K562 (cell line): ENCODE measurements around the gene DSCAM. TPM values are rescaled to one million over a fixed set of nuclear protein-coding genes. Genes with fewer than 3 reads are reported as not detected.

Experiments
- ATAC-seq: fragments of 200-7000 bp; cut with Tn5 transposase; 3 replicates; pipeline ENCODE4 v1.9.1; 2020; ENCODE audit warnings: moderate library complexity
- BruUV-seq: library from RNA; stranded (reverse); fragments of 400-500 nt; replicated peaks from 2 replicates; lab custom pipeline; 2021; lab: Mats Ljungman, UMichigan
- CTCF ChIA-PET: fragments of 300-600 bp; formaldehyde crosslinking; extraction: SDS; loops from one replicate; lab custom pipeline; 2021; ENCODE audit warnings: low intra/inter-chr PET ratio; lab: Yijun Ruan, JAX
- POLR2A ChIA-PET: fragments of 300-600, 350-650 bp; sonication (Branson Sonifier 250); formaldehyde crosslinking; extraction: SDS; loops from one replicate; lab custom pipeline; 2021; ENCODE audit warnings: antibody characterized with exemption, inconsistent platforms; lab: Yijun Ruan, JAX
- DNase-seq, 4 experiments: peaks; one replicate each; pipeline versions ENCODE4 v3.0.0 to v3.0.0-alpha.2; 2011 to 2018; ENCODE audit warnings: low spot score in 3 of 4, mixed read lengths in 3 of 4; ENCODE audit errors: extremely low read depth in 1 of 4
- FAIRE-seq: peaks from 2 replicates; lab custom pipeline; 2011; peaks lifted over from hg19 to GRCh38; lab: Jason Lieb, UNC
- H2AFZ ChIP-seq: 2 replicates; pipeline ENCODE4 v1.6.0; 2011; ENCODE audit warnings: low read depth, low read length, control low read depth, inconsistent platforms
- H3K27ac ChIP-seq: fragments of 200-600 bp; 3 replicates; pipeline ENCODE4 v1.8.0; 2011; ENCODE audit warnings: low read depth, mild to moderate bottlenecking, control low read depth, inconsistent platforms, low read length, moderate library complexity, mixed read lengths; ENCODE audit errors: extremely low read depth
- H3K27me3 ChIP-seq, 2 experiments: fragments of 300-600 bp in 1 of 2; 2 replicates in 1 of 2; 3 replicates in 1 of 2; pipeline versions ENCODE4 v1.6.0 to v1.8.0; 2011; ENCODE audit warnings: inconsistent platforms in 2 of 2, low read length in 2 of 2, mild to moderate bottlenecking in 1 of 2, mixed read lengths in 1 of 2, moderate library complexity in 1 of 2; ENCODE audit not compliant: control insufficient read depth in 2 of 2, insufficient read depth in 2 of 2
- H3K36me3 ChIP-seq: fragments of 300-600 bp; 3 replicates; pipeline ENCODE4 v1.8.0; 2011; ENCODE audit warnings: mild to moderate bottlenecking, low read length, inconsistent platforms; ENCODE audit not compliant: control insufficient read depth, insufficient read depth
- H3K4me1 ChIP-seq, 2 experiments: fragments of 200-600 bp in 1 of 2; replicated peaks in 1 of 2; 2 replicates in 1 of 2; 3 replicates in 1 of 2; pipeline versions ENCODE4 v1.5.1 to v1.8.0; 2011; ENCODE audit warnings: inconsistent platforms in 2 of 2, low read length in 2 of 2, mild to moderate bottlenecking in 1 of 2, mixed read lengths in 1 of 2, moderate library complexity in 1 of 2; ENCODE audit not compliant: control insufficient read depth in 2 of 2, insufficient read depth in 2 of 2
- H3K4me2 ChIP-seq: 2 replicates; pipeline ENCODE4 v1.6.1; 2011; ENCODE audit warnings: low read length, control low read depth, inconsistent platforms, mixed read lengths; ENCODE audit not compliant: insufficient read depth
- H3K4me3 ChIP-seq: fragments of 200-600 bp; sonication (generic), shearing (Covaris generic); 2 replicates; pipeline ENCODE4 v1.5.1; 2016; ENCODE audit warnings: control low read depth, inconsistent platforms
- H3K79me2 ChIP-seq: fragments of 200-600 bp; 3 replicates; pipeline ENCODE4 v1.8.0; 2011; ENCODE audit warnings: low read length, inconsistent platforms; ENCODE audit not compliant: control insufficient read depth, insufficient read depth
- H3K9ac ChIP-seq, 2 experiments: 2 replicates each; pipeline versions ENCODE4 v1.6.0 to v1.6.1; 2011; ENCODE audit warnings: low read depth in 2 of 2, low read length in 2 of 2, control low read depth in 1 of 2, inconsistent platforms in 1 of 2, mild to moderate bottlenecking in 1 of 2, mixed read lengths in 1 of 2; ENCODE audit not compliant: insufficient read depth in 1 of 2
- H3K9me1 ChIP-seq: one replicate; pipeline ENCODE4 v1.6.0; 2011; ENCODE audit warnings: inconsistent platforms, mild to moderate bottlenecking, low read length, moderate library complexity; ENCODE audit not compliant: control insufficient read depth, insufficient read depth
- H3K9me3 ChIP-seq: replicated peaks from 2 replicates; pipeline ENCODE4 v1.5.1; 2011; ENCODE audit warnings: low read depth, low read length, inconsistent platforms; ENCODE audit not compliant: control insufficient read depth, insufficient read depth
- H4K20me1 ChIP-seq: replicated peaks from 2 replicates; pipeline ENCODE4 v1.6.1; 2011; ENCODE audit warnings: low read length, inconsistent platforms, mixed read lengths; ENCODE audit not compliant: control insufficient read depth, insufficient read depth
- HDAC6 ChIP-seq: IDR thresholded peaks from 2 replicates; pipeline ENCODE4 v1.6.1; 2012; ENCODE audit warnings: low read depth, mild to moderate bottlenecking, control low read depth, inconsistent platforms, low read length, moderate library complexity
- KAT8 ChIP-seq: fragments of 450-650 bp; IDR thresholded peaks from 2 replicates; pipeline ENCODE4 v1.6.1; 2016; ENCODE audit warnings: low read depth, mild to moderate bottlenecking
- MCM3 ChIP-seq: fragments of 450-650 bp; IDR thresholded peaks from 2 replicates; pipeline ENCODE4 v1.6.1; 2016
- REST ChIP-seq, 2 experiments: fragments of 450-650 bp; formaldehyde crosslinking in 1 of 2; IDR thresholded peaks; 2 replicates each; pipeline versions ENCODE4 v1.4.0 to v1.6.1; 2014 to 2020; ENCODE audit warnings: mild to moderate bottlenecking in 2 of 2, borderline replicate concordance in 1 of 2, low read depth in 1 of 2
- STAG1 ChIP-seq: sonication (generic); formaldehyde crosslinking; IDR thresholded peaks from 2 replicates; pipeline ENCODE4 v1.5.0; 2020; ENCODE audit warnings: missing genetic modification reagents, borderline replicate concordance
- TGIF2 ChIP-seq: sonication (generic); formaldehyde crosslinking; IDR thresholded peaks from 2 replicates; pipeline ENCODE4 v1.8.1; 2022; ENCODE audit warnings: mild to moderate bottlenecking, missing genetic modification reagents, moderate library complexity
- USF2 ChIP-seq: sonication (generic); formaldehyde crosslinking; IDR thresholded peaks from 2 replicates; pipeline ENCODE4 v1.5.0; 2020; ENCODE audit warnings: missing genetic modification reagents
- ZBTB11 ChIP-seq, 3 experiments: fragments of 200-800 bp in 1 of 3; fragments of 250-450 bp in 1 of 3; fragments of 450-650 bp in 1 of 3; sonication (Bioruptor Pico) in 1 of 3; sonication (Bioruptor generic) in 1 of 3; formaldehyde crosslinking in 1 of 3; IDR thresholded peaks; 2 replicates each; pipeline versions ENCODE4 v1.6.1 to v1.8.0; 2016 to 2022; ENCODE audit warnings: mild to moderate bottlenecking in 2 of 3, missing genetic modification characterization in 2 of 3, missing compliant biosample characterization in 1 of 3, moderate library complexity in 1 of 3
- ZNF197 ChIP-seq: fragments of 200-800 bp; sonication (Bioruptor generic); IDR thresholded peaks from 2 replicates; pipeline ENCODE4 v1.6.1; 2016; ENCODE audit warnings: low read depth, missing genetic modification characterization, missing compliant biosample characterization
- ZNF445 ChIP-seq: fragments of 250-450 bp; sonication (Bioruptor Pico); IDR thresholded peaks from 2 replicates; pipeline ENCODE4 v1.4.0; 2020; ENCODE audit warnings: low read depth, mild to moderate bottlenecking, moderate library complexity
- WGBS: fragments of 100-300 bp; shearing (Covaris generic); methylation state at CpG from one replicate; pipeline ENCODE4 v1.1.6; 2016; ENCODE audit warnings: low coverage, mixed read lengths; ENCODE audit not compliant: insufficient coverage; ENCODE audit errors: missing lambda C conversion rate; 5-methylcytosine and 5-hydroxymethylcytosine counted together
- in situ Hi-C: fragments of 300-500 bp; cut with MboI; formaldehyde crosslinking; loops from 4 replicates; pipeline ENCODE4 v1.15.0; 2018; ENCODE audit warnings: inconsistent platforms, mixed read lengths
- intact Hi-C: fragments of 100-400 bp; cut with micrococcal nuclease; formaldehyde crosslinking; loops from 2 replicates; pipeline ENCODE4 v1.14.2; 2022
- polyA plus RNA-seq, 8 experiments: library from polyadenylated mRNA; depleted of rRNA in 4 of 8; stranded (reverse) in 5 of 8; unstranded in 3 of 8; fragments of >200 nt; fragmentation: Nextera tagmentation in 2 of 8; fragmentation: Illumina TruSeq in 1 of 8; extraction: Ambion mirVana in 2 of 8; extraction: Trizol in 1 of 8; gene quantifications; 2 replicates each; pipeline versions ENCODE4 v1.2.1 to v1.2.3, GENCODE V29; 2011 to 2014; ENCODE audit warnings: inconsistent platforms in 1 of 8, missing spikeins in 1 of 8
- total RNA-seq, 7 experiments: library from RNA; depleted of rRNA in 6 of 7; stranded (reverse); fragments of >200 nt in 6 of 7; fragmentation: Illumina TruSeq in 2 of 7; extraction: Trizol in 2 of 7; gene quantifications; 2 replicates each; pipeline versions ENCODE4 v1.2.1 to v1.2.3, GENCODE V29; 2011 to 2021; ENCODE audit warnings: low replicate concordance in 1 of 7

Gene DSCAM
- total and polyA plus RNA-seq, 9 of the 15 experiments (the other 6 are each of a cell fraction or from before 2014, with no cell fraction given) = not detected

DNA sequence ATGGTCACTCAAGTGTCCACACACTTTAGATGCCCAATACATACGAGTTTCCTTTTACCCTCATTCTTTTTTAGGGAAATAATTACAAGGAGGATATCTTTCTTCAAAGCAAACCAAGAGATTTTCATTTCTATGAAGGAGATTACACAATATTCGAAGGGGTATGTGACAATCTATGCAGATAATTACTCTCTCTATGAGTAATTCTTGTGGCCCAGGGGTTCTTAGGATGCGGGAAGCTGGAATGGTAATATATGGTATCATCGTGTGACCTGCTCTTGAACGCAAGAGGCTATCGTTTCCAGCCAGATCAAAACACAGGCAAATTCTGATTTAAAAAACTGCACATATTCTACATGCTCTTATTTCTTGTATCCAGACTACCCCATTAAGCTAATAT is 14.6 kb downstream of the DSCAM start:
- Histone ChIP-seq H3K27ac (no peak overlapping the region), H3K27me3 (no peaks in the 10 kb centered on the region), H3K79me2 (no peaks in the 10 kb centered on the region), H3K4me2 (no peak overlapping the region), H3K36me3 (no peaks in the 10 kb centered on the region), H3K9me3 (peaks cover 2% of the 10 kb centered on the region; the same call in 1 of the 2 replicates), H3K9me1 (no peaks in the 10 kb centered on the region), H3K9ac (no peak overlapping the region), H3K4me3 (no peak overlapping the region), H4K20me1 (no peaks in the 10 kb centered on the region), H2AFZ (no peak overlapping the region), H3K4me1 (no peaks in the 10 kb centered on the region)
- in situ Hi-C loops (no loop called here), intact Hi-C loops (no loop called here)
- no peak for FAIRE-seq
- CTCF ChIA-PET = no interaction called here
- no peak for ATAC-seq
- no peak for DNase-seq
- BruUV-seq = no TSS peak
- POLR2A ChIA-PET = interaction anchor here (0.6 kb wide), 1 partner anchor 13 kb away, joined by 3 read pairs; no protein-coding TSS in a partner anchor
- 1% methylated on average over 6 of the region's 6 CpGs for WGBS
- TF ChIP-seq REST (IDR thresholded peaks at IDR 0.05; ENCODE audit: borderline replicate concordance) (no peak), REST (CRISPR knock-in tag; IDR thresholded peaks at IDR 0.05; ENCODE audit: low read depth) (no peak), STAG1 (no peak), ZNF445 (CRISPR knock-in tag) (no peak), HDAC6 (no peak), ZBTB11 (CRISPR knock-in tag; IDR thresholded peaks at IDR 0.05) (no peak), USF2 (CRISPR knock-in tag) (no peak), ZNF197 (CRISPR knock-in tag) (no peak), MCM3 (no peak), TGIF2 (no peak), KAT8 (no peak)
